Heart left ventricle (tissue), 13 donors: ENCODE measurements around the gene ERVW-1.

ENCODE experiments used
- POLR2A ChIP-seq, 2 donors: fragments of 450-650 bp; IDR thresholded peaks; one replicate each; pipeline ENCODE4 v1.6.1; 2017; ENCODE audit warnings: antibody characterized with exemption in 2 of 2, mild to moderate bottlenecking in 2 of 2, moderate library complexity in 2 of 2
- TF ChIP-seq, protein P1 (sequence below), 12 donors: fragments of 200-600 bp; sonication (generic) in 4 of 12; IDR thresholded peaks; one replicate each; pipeline versions ENCODE4 v1.5.0 to v1.8.0; 2018 to 2022; ENCODE audit warnings: antibody characterized with exemption in 12 of 12, mild to moderate bottlenecking in 5 of 12
- donor health status: ischemic (EF 13 %, LVEDD 7.1; RV severe dilation, severe dysfunction).
- donor health status: DM: no; HTN: yes; CAD: no.
- donor health status: DM: no; HTN: no; CAD: no.
- donor health status: ischemic (EF 25% LVEDD 6.9; RV normal size, moderate dysfunction).
- donor health status: ischemic (EF 25% LVEDD 5.7; RV mildly dilated, moderate dysfunction).
- donor health status: ischemic (EF 35%, LVEDD 5.7; RV mildly dilated, moderate dysfunction).
- donor health status: nonischemic (EF 11% LVEDD 7.7; RV severe dilation, severe dysfunction).
- donor health status: DM: yes; HTN: yes; CAD: no.
- donor health status: PGD.
- donor health status: ischemic (EF 29% LVEDD 5.4; RV normal size, mild dysfunction).
- donor health status: nonischemic (EF 23%, LVEDD 6.1; RV moderate dilation, normal function).

DNA sequence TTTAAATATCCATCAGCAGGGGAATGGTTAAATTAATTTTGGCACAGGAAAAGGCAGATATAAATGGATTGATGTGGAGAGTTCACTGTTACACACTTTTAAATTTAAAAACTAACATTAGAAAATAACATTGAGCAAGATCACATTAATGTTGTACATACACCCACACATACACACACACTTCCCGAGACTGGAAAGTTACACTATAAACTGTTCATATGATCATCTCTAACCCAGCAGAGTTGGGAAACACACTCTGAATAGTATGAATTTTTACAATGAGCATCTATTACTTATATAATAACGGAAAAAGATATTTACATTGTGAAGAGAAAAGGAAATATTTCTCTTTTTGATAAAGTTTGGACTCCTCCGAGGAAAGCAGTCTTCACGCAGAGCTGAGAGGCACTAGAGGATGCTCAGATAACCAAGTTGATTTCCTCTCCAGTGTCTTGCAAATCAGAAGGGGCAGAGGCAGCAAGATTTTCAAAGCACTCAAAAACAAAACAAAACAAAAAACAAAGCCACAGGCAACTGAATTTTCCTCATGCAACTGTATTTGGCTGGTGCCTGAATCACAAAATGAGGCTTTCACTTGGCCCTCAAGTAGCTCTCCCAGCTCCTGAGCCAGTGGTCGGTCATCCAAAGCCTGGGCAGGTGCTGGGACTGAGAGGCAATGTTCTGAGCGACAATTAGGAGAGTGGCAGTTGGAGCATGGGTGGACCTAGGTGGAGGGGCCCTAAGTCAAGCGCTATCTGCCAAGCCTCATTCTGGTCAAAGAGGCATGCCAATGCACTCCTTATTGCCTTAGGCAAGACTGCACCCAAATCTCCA is 40.9 kb downstream of the ERVW-1 start:
- TF ChIP-seq, protein P1, sequence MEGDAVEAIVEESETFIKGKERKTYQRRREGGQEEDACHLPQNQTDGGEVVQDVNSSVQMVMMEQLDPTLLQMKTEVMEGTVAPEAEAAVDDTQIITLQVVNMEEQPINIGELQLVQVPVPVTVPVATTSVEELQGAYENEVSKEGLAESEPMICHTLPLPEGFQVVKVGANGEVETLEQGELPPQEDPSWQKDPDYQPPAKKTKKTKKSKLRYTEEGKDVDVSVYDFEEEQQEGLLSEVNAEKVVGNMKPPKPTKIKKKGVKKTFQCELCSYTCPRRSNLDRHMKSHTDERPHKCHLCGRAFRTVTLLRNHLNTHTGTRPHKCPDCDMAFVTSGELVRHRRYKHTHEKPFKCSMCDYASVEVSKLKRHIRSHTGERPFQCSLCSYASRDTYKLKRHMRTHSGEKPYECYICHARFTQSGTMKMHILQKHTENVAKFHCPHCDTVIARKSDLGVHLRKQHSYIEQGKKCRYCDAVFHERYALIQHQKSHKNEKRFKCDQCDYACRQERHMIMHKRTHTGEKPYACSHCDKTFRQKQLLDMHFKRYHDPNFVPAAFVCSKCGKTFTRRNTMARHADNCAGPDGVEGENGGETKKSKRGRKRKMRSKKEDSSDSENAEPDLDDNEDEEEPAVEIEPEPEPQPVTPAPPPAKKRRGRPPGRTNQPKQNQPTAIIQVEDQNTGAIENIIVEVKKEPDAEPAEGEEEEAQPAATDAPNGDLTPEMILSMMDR (IDR thresholded peaks at IDR 0.05) = no peak
- TF ChIP-seq POLR2A (IDR thresholded peaks at IDR 0.05) = no peak
